Upper lobe of left lung (tissue), 4 donors: ENCODE measurements around the gene SCG2.

Source experiments
- POLR2AphosphoS5 ChIP-seq, 2 donors: sonication (generic); formaldehyde crosslinking; IDR thresholded peaks; one replicate each; pipeline ENCODE4 v1.5.1; 2017; ENCODE audit warnings: antibody characterized with exemption in 2 of 2
- TF ChIP-seq, protein P1 (sequence below), 6 experiments: fragments of 450-650 bp in 4 of 6; fragments of 200-600 bp in 2 of 6; sonication (generic) in 2 of 6; IDR thresholded peaks; one replicate each; pipeline ENCODE4 v1.5.1; 2016 to 2019; ENCODE audit warnings: antibody characterized with exemption in 6 of 6

GRCh38 chr2:223562078-223562477 is 40.1 kb downstream of the SCG2 start:
- TF ChIP-seq POLR2AphosphoS5 (IDR thresholded peaks at IDR 0.05): no peak
- TF ChIP-seq, protein P1, sequence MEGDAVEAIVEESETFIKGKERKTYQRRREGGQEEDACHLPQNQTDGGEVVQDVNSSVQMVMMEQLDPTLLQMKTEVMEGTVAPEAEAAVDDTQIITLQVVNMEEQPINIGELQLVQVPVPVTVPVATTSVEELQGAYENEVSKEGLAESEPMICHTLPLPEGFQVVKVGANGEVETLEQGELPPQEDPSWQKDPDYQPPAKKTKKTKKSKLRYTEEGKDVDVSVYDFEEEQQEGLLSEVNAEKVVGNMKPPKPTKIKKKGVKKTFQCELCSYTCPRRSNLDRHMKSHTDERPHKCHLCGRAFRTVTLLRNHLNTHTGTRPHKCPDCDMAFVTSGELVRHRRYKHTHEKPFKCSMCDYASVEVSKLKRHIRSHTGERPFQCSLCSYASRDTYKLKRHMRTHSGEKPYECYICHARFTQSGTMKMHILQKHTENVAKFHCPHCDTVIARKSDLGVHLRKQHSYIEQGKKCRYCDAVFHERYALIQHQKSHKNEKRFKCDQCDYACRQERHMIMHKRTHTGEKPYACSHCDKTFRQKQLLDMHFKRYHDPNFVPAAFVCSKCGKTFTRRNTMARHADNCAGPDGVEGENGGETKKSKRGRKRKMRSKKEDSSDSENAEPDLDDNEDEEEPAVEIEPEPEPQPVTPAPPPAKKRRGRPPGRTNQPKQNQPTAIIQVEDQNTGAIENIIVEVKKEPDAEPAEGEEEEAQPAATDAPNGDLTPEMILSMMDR (IDR thresholded peaks at IDR 0.05): no peak
